Bronchial epithelial cell (primary cell): ENCODE results near the gene VIL1. TPM values are rescaled to one million over a fixed set of nuclear protein-coding genes. Genes with fewer than 3 reads are reported as not detected.

Experiments used
- DNase-seq: peaks from one replicate; pipeline ENCODE4 v3.0.0-alpha.2; 2010; ENCODE audit warnings: low read depth
- FAIRE-seq: peaks from 2 replicates; lab custom pipeline; 2011; peaks lifted over from hg19 to GRCh38; lab: Jason Lieb, UNC
- H3K27me3 ChIP-seq: 2 replicates; pipeline ENCODE4 v1.5.1; 2011; ENCODE audit warnings: low read length; ENCODE audit not compliant: control insufficient read depth, insufficient read depth
- H3K36me3 ChIP-seq: 2 replicates; pipeline ENCODE4 v1.5.1; 2011; ENCODE audit warnings: low read length; ENCODE audit not compliant: control insufficient read depth, insufficient read depth
- H3K4me3 ChIP-seq: 2 replicates; pipeline ENCODE4 v1.5.1; 2011; ENCODE audit warnings: mild to moderate bottlenecking, low read depth, low read length, control low read depth
- CTCF ChIP-seq: IDR thresholded peaks from 2 replicates; pipeline ENCODE4 v1.5.1; 2011; ENCODE audit warnings: mild to moderate bottlenecking, moderate library complexity, low read length, control low read depth, inconsistent platforms; ENCODE audit not compliant: insufficient read depth, severe bottlenecking
- total RNA-seq: library from RNA; depleted of rRNA; stranded (reverse); fragments of >200 nt; gene quantifications from 2 replicates; pipeline ENCODE4 v1.2.1, GENCODE V29; 2014

The VIL1 gene
- total RNA-seq, 1 donor from 2014 or later, result not detected

- no peak for TF ChIP-seq CTCF
- Histone ChIP-seq H3K36me3 (no peaks in the 10 kb centered on the region), H3K4me3 (peak overlapping the region; percentile 56), H3K27me3 (no peaks in the 10 kb centered on the region)
- FAIRE-seq (no peak), DNase-seq (no peak)
Observed at GRCh38 chr2:218395456-218395825, 23.5 kb upstream of the VIL1 start.

- TF ChIP-seq CTCF, result peak; percentile 86
- Histone ChIP-seq H3K27me3 (no peaks in the 10 kb centered on the region), H3K36me3 (no peaks in the 10 kb centered on the region), H3K4me3 (peak overlapping the region; percentile 56)
- DNase-seq, result peak; percentile 78
- no peak for FAIRE-seq
Observed at GRCh38 chr2:218395826-218396687, 22.9 kb upstream of the VIL1 start.

GRCh38 chr2:218396688-218397462, 22.0 kb upstream of the VIL1 start:
- H3K36me3 ChIP-seq, result peaks cover 2% of the 10 kb centered on the region
- no peak for TF ChIP-seq CTCF
- DNase-seq (peak; percentile 64), FAIRE-seq (no peak)
- peak overlapping the region; percentile 56 for H3K4me3 ChIP-seq
- no peaks in the 10 kb centered on the region for H3K27me3 ChIP-seq

- Histone ChIP-seq H3K27me3 (no peaks in the 10 kb centered on the region), H3K36me3 (peaks cover 5% of the 10 kb centered on the region)
- FAIRE-seq, result no peak
Observed at GRCh38 chr2:218397463-218397819, 21.5 kb upstream of the VIL1 start.

GRCh38 chr2:218397820-218398436, 21.0 kb upstream of the VIL1 start:
- FAIRE-seq, result no peak
- peaks cover 7% of the 10 kb centered on the region for H3K36me3 ChIP-seq
- no peaks in the 10 kb centered on the region for H3K27me3 ChIP-seq
- H3K4me3 ChIP-seq, result peak overlapping the region; percentile 56
- no peak for TF ChIP-seq CTCF
- peak; percentile 88 for DNase-seq

More at GRCh38 chr2:218397463-218397819, 21.5 kb upstream of the VIL1 start:
- DNase-seq, result no peak
- TF ChIP-seq CTCF, result no peak
- peak overlapping the region; percentile 56 for H3K4me3 ChIP-seq
